ENCODE measurements around the gene PLXNA2. TPM values are rescaled to one million over a fixed set of nuclear protein-coding genes. Genes with fewer than 3 reads are reported as not detected.

The PLXNA2 gene
- total and polyA plus RNA-seq, 2 of the 8 experiments (the other 6 are each of a cell fraction or from before 2014, with no cell fraction given), result 0.33 to 1.5 TPM

DNA sequence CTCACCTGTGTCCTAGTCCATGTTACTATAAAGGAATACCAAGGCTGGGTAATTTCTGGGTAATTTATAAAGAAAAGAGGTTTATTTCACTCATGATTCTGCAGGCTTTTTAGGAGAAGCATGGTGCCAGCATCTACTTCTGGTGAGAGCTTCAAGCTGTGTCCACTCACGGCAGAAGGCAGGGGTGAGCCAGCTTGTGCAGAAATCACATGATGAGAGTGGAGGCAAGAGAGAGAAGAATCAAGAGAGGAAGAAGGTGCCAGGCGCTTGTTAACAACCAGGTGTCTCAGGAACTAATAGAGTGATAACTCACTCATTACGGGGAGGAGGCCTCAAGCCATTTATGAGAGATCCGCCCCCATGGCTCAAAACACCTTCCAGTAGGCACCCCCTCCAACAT, 265.7 kb downstream of the PLXNA2 start:
- no peak for DNase-seq (ENCODE audit: low read depth in 1 of 2, low spot score in 2 of 2)
- POLR2A ChIA-PET (ENCODE audit: partially characterized antibody), result no interaction called here
- H2BK20ac ChIP-seq (ENCODE audit: low read length), result no peak overlapping the region
- no peak overlapping the region for H3K27ac ChIP-seq (ENCODE audit: low read depth, low read length)
- no peaks in the 10 kb centered on the region for H3K4me1 ChIP-seq (replicated peaks in 1 of 4; ENCODE audit: control insufficient read depth in 3 of 4, insufficient read depth in 4 of 4, low read length in 3 of 4)
- no peaks in the 10 kb centered on the region for H4K20me1 ChIP-seq (replicated peaks in 1 of 2; ENCODE audit: control insufficient read depth in 1 of 2, insufficient read depth in 2 of 2, low read length in 2 of 2)
- WGBS, 2 experiments (ENCODE audit: extremely low coverage in 1 of 2, insufficient coverage in 1 of 2, insufficient read length in 1 of 2, insufficient replicate concordance in 2 of 2, low coverage in 1 of 2, low lambda C conversion rate in 2 of 2, missing lambda C conversion rate in 1 of 2), result 75% methylated on average over 4 of the region's 4 CpGs; no CpG with 5 or more reads in 1 of the 2 experiments
- H2BK15ac ChIP-seq (ENCODE audit: low read length), result no peak overlapping the region
- H3K4ac ChIP-seq (replicated peaks; ENCODE audit: insufficient read length, low read depth, low read length), result no peak overlapping the region
- H3K27me3 ChIP-seq (replicated peaks in 1 of 4; ENCODE audit: control insufficient read depth in 3 of 4, extremely low read depth in 1 of 4, insufficient read depth in 3 of 4, low read length in 3 of 4), result no peaks in the 10 kb centered on the region
- H2BK5ac ChIP-seq (ENCODE audit: low read depth, low read length), result no peak overlapping the region
- H3K14ac ChIP-seq (ENCODE audit: insufficient read length), result no peak overlapping the region
- no peaks in the 10 kb centered on the region for H3K23me2 ChIP-seq (ENCODE audit: low read depth, low read length)
- no peak overlapping the region for H2AK5ac ChIP-seq (ENCODE audit: low read depth, low read length)
- H4K91ac ChIP-seq (replicated peaks; ENCODE audit: insufficient read length, low read length), result no peak overlapping the region
- H3K4me2 ChIP-seq (ENCODE audit: insufficient read depth in 1 of 2, low read depth in 2 of 2, low read length in 2 of 2), result no peak overlapping the region
- H3K9ac ChIP-seq (replicated peaks in 1 of 4; ENCODE audit: extremely low read depth in 1 of 4, low read depth in 3 of 4, low read length in 3 of 4), result no peak overlapping the region
- no peak overlapping the region for H3K4me3 ChIP-seq (ENCODE audit: extremely low read depth in 1 of 4, insufficient read depth in 2 of 4, low read depth in 3 of 4, low read length in 4 of 4)
- no peak overlapping the region for H2AFZ ChIP-seq (ENCODE audit: low read length)
- no peak for FAIRE-seq
- no peaks in the 10 kb centered on the region for H3K79me2 ChIP-seq (ENCODE audit: control insufficient read depth in 1 of 2, insufficient read depth in 2 of 2, low read length in 2 of 2)
- TF ChIP-seq SP1 (IDR thresholded peaks at IDR 0.05; ENCODE audit: low read depth, low read length) (no peak), RNF2 (IDR thresholded peaks at IDR 0.05; ENCODE audit: borderline replicate concordance, low read depth, low read length, missing control alignments, poor library complexity, severe bottlenecking) (no peak), SIRT6 (IDR thresholded peaks at IDR 0.05; ENCODE audit: low read length) (no peak), ATF2 (IDR thresholded peaks at IDR 0.05; ENCODE audit: low read length) (no peak), GTF2F1 (IDR thresholded peaks at IDR 0.05; ENCODE audit: borderline replicate concordance, low read depth, low read length) (no peak), SIX5 (IDR thresholded peaks at IDR 0.05; ENCODE audit: low read depth, low read length) (no peak)
- H3K36me3 ChIP-seq (ENCODE audit: control insufficient read depth in 2 of 4, insufficient read depth in 4 of 4, low read length in 3 of 4), result no peaks in the 10 kb centered on the region
- H2BK12ac ChIP-seq (ENCODE audit: low read depth, low read length), result no peak overlapping the region
- no peaks in the 10 kb centered on the region; the same call in 1 of the 2 replicates for H3K79me1 ChIP-seq (ENCODE audit: low read depth, low read length)
- no peak overlapping the region for H2BK120ac ChIP-seq (replicated peaks; ENCODE audit: low read depth, low read length)
- no peaks in the 10 kb centered on the region for H3K9me3 ChIP-seq (ENCODE audit: insufficient read depth in 2 of 2, low read depth in 1 of 2, low read length in 1 of 2)
- H3K18ac ChIP-seq (ENCODE audit: extremely low read depth, low read length), result no peak overlapping the region
- no peak overlapping the region for H3K56ac ChIP-seq (replicated peaks; ENCODE audit: insufficient read length, low read depth, low read length)
- CTCF ChIA-PET (ENCODE audit: partially characterized antibody), result interaction anchor here (1.0 to 1.1 kb wide), 2 partner anchors 15 to 19 kb away, joined by 3 to 4 read pairs; no protein-coding TSS in a partner anchor
- H3K23ac ChIP-seq (ENCODE audit: insufficient read length), result no peak overlapping the region
- no peak overlapping the region for H4K8ac ChIP-seq (ENCODE audit: extremely low read depth, insufficient read depth, low read length)
- no peak overlapping the region for H4K5ac ChIP-seq (ENCODE audit: insufficient read length, low read depth, low read length)
